Measurements from ENCODE around the gene TGFBR3L.
A peak's percentile ranks its signal among the peaks of the same experiment; 100 is the strongest.
"Not testable (repeated sequence)": the region's sequence is repeated elsewhere in the genome, so short reads cannot be mapped to it uniquely, and the experiment has no call there.

Gene TGFBR3L

DNA sequence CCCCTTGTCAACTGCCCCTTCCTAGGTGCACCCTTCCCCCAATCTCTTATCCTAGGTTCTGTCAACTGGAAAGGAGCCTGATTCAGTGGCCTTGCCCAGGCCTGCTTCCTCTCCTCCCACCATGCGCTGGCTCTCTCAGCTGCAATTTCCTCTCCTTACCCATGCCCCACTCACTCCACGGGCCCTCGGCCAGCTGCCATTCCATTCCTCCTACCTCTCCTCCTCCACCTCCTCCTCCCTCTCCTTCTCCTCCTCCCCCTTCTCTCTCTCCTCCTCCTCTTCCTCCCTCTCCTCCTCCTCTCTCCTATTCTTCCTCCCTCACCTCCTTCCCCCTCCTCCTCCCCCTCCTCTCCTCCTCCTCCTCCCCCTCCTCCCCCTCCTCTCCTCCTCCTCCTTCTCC lies 38.4 kb downstream of the TGFBR3L start:
- TF ChIP-seq, protein P1, sequence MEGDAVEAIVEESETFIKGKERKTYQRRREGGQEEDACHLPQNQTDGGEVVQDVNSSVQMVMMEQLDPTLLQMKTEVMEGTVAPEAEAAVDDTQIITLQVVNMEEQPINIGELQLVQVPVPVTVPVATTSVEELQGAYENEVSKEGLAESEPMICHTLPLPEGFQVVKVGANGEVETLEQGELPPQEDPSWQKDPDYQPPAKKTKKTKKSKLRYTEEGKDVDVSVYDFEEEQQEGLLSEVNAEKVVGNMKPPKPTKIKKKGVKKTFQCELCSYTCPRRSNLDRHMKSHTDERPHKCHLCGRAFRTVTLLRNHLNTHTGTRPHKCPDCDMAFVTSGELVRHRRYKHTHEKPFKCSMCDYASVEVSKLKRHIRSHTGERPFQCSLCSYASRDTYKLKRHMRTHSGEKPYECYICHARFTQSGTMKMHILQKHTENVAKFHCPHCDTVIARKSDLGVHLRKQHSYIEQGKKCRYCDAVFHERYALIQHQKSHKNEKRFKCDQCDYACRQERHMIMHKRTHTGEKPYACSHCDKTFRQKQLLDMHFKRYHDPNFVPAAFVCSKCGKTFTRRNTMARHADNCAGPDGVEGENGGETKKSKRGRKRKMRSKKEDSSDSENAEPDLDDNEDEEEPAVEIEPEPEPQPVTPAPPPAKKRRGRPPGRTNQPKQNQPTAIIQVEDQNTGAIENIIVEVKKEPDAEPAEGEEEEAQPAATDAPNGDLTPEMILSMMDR (IDR thresholded peaks at IDR 0.05; ENCODE audit: insufficient read depth, low read depth, low read length, missing control alignments), result no peak
- no peak overlapping the region for H3K4me3 ChIP-seq (ENCODE audit: low read length)
- peak; percentile 84 for DNase-seq (ENCODE audit: low read depth)

DNA sequence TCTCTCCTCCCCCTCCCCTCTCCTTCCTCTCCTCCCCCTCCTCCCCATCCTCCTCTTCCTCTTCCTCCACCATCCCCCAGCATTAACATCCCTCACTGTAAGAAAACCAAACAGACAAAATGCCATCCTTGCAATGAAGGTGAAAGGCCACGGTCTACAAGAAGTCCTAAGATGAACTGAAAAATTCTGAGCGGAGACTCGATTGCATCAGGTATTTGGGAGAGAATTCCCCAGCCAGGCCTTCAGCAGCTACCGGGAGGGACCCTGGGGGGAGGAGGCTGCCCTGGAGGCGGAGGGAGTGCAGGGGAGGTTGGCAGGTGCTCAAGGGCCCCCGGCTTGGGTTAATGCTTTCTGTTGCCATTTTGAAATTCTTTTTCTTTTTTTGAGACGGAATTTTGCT lies 38.9 kb downstream of the TGFBR3L start:
- no peak for DNase-seq (ENCODE audit: low read depth)
- no peak overlapping the region for H3K4me3 ChIP-seq (ENCODE audit: low read length)
- TF ChIP-seq, protein P1 (IDR thresholded peaks at IDR 0.05; ENCODE audit: insufficient read depth, low read depth, low read length, missing control alignments), result no peak

DNA sequence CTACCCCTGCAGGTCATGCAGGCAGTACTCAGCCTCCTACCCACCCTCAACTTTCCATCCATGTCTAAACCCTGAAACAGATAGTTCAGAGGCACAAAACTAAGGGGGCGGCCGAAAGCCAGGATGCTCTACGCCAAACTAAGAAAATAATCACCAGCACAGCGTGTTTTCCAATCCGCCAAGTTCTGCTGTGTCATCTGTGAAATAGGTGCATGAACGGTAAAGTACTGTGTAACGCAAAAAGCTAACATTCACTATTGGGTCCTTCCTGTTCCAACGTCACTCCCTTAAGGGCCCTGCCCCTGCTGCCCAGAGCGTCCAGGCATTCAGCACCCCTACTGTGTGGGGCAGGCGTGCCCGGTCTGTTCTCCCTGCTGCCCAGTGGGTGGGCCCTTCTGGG lies 41.1 kb downstream of the TGFBR3L start:
- H3K4me3 ChIP-seq (ENCODE audit: low read length), result no peak overlapping the region
- TF ChIP-seq, protein P1 (IDR thresholded peaks at IDR 0.05; ENCODE audit: insufficient read depth, low read depth, low read length, missing control alignments), result no peak
- DNase-seq (ENCODE audit: low read depth), result no peak

DNA sequence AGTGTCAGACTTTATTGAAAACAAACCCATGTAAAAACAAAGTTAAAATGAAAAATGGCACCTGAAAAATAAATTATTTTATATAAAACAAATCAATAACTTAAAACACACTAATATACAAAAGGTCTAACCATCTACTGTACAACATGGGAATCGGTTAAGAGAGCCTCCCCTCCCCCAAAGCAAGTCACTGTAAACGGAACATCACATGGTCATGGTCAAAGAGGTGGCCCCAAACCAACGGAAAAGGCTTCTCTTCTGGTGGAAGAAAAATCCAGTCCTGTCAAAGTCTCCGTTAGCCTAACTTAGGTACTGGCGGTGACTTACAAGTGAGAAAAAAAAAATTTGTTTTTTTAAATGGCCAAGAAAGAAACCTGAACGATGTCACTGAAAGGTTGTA lies 44.6 kb downstream of the TGFBR3L start:
- DNase-seq (ENCODE audit: low read depth), result no peak
- TF ChIP-seq, protein P1 (IDR thresholded peaks at IDR 0.05; ENCODE audit: insufficient read depth, low read depth, low read length, missing control alignments), result no peak
- no peak overlapping the region for H3K4me3 ChIP-seq (ENCODE audit: low read length)

DNA sequence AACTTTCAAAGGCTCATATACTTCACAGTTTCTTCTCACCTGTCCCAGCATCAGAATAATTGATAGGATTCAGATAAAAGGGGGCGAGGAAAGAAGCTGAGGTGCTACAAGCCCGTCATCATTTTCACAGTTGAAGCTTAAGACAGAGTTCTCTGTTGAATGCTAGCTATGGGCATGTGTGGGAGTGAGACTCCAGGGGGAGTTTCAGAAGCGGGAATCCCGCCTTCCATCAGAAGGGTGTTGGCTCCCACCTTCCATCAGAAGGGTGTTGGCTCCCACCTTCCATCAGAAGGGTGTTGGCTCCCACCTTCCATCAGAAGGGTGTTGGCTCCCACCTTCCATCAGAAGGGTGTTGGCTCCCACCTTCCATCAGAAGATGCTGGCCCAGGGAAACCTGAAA lies 46.5 kb downstream of the TGFBR3L start:
- DNase-seq (ENCODE audit: low read depth); H3K4me3 ChIP-seq (ENCODE audit: low read length): not testable (repeated sequence)

DNA sequence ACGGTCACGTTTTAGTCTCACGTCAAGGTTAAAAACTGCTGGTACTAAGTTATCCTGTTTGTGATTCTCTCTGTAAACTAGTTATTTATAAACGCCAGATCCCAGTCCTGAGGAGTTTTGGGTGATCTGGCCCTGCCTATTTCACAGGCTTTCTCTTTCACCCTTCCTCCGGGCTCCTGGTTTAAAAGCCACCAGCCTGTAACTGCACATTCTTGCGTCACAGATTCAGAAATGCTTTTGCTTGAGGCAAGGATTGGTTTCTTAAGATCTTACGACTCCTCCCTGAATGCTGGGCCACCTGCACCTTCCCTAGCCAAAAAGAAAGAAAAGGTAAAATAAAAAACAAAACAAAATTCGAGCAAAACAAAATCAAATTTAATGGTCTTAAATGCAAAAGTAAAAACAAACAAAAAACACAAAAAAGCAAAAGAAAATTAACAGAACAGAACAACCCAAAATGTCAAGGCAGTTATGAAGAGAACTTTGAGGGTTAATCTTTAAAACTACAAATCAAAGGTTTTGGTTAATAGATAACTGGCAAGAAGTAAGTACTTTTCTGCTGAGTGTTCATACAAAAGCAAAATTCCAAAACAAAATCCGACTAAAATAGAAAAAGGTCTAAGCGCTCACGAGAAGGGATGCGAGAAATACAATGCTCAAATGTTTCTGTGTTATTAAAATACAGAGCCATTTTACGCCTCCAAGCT lies 47.4 kb downstream of the TGFBR3L start:
- H3K4me3 ChIP-seq (ENCODE audit: low read length), result no peak overlapping the region
- TF ChIP-seq, protein P1 (IDR thresholded peaks at IDR 0.05; ENCODE audit: insufficient read depth, low read depth, low read length, missing control alignments), result no peak
- DNase-seq (ENCODE audit: low read depth), result peak; percentile 19

DNA sequence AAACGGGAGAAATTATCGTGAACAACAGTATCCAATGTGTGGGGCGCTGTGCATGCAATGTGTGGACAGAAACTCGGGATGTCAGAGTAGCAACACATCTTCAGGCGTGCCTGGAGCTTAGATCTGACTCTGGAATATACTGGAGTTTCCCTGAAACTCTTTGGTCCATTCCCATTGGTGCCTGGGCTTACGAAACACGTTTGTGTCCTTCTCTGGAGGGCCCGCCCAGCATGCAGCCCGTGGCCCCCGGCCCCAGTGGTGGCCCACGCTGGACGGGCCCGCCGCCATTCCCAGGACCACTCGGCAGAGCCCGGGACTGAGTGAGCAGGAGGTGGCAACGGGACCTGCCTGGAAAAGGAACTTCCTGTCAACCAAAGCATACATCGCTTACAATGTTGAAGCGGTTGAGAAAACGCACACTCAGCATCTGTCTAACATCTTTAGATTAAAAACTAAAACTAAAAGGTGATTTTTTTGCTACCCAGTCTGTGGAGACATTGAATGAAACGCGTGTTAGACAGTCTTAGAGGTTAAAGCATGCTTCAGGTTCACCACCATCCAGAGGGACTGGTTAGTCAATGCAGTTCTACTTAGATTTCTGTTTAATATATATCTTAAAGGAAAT lies 48.1 kb downstream of the TGFBR3L start:
- no peak overlapping the region for H3K4me3 ChIP-seq (ENCODE audit: low read length)
- no peak for DNase-seq (ENCODE audit: low read depth)
- TF ChIP-seq, protein P1 (IDR thresholded peaks at IDR 0.05; ENCODE audit: insufficient read depth, low read depth, low read length, missing control alignments), result no peak
